Tibial nerve (tissue), 4 donors: Measurements from ENCODE around the gene GBF1.

Source experiments
- EP300 ChIP-seq, 2 donors: sonication (generic); formaldehyde crosslinking; IDR thresholded peaks; one replicate each; pipeline ENCODE4 v1.6.1; 2017; ENCODE audit warnings: antibody characterized with exemption in 2 of 2, mild to moderate bottlenecking in 1 of 2
- POLR2A ChIP-seq, 2 donors: fragments of 450-650 bp; IDR thresholded peaks; one replicate each; pipeline ENCODE4 v1.6.1; 2017; ENCODE audit warnings: antibody characterized with exemption in 2 of 2, mild to moderate bottlenecking in 2 of 2, moderate library complexity in 2 of 2
- TF ChIP-seq, protein P1 (sequence below), 5 experiments: fragments of 200-600 bp in 3 of 5; fragments of 450-650 bp in 2 of 5; sonication (generic) in 3 of 5; IDR thresholded peaks; one replicate each; pipeline ENCODE4 v1.5.1; 2016 to 2019; ENCODE audit warnings: antibody characterized with exemption in 5 of 5, mild to moderate bottlenecking in 3 of 5, moderate library complexity in 2 of 5

- TF ChIP-seq EP300 (IDR thresholded peaks at IDR 0.05) (peak in 1 of 2 donors; percentile 18), POLR2A (IDR thresholded peaks at IDR 0.05) (peak in 1 of 2 donors; percentile 14)
- TF ChIP-seq, protein P1, sequence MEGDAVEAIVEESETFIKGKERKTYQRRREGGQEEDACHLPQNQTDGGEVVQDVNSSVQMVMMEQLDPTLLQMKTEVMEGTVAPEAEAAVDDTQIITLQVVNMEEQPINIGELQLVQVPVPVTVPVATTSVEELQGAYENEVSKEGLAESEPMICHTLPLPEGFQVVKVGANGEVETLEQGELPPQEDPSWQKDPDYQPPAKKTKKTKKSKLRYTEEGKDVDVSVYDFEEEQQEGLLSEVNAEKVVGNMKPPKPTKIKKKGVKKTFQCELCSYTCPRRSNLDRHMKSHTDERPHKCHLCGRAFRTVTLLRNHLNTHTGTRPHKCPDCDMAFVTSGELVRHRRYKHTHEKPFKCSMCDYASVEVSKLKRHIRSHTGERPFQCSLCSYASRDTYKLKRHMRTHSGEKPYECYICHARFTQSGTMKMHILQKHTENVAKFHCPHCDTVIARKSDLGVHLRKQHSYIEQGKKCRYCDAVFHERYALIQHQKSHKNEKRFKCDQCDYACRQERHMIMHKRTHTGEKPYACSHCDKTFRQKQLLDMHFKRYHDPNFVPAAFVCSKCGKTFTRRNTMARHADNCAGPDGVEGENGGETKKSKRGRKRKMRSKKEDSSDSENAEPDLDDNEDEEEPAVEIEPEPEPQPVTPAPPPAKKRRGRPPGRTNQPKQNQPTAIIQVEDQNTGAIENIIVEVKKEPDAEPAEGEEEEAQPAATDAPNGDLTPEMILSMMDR (IDR thresholded peaks at IDR 0.05) = peak in 1 of 5 experiments; percentile 5
Measured at GRCh38 chr10:102225646-102226541, 19.4 kb upstream of the GBF1 start, which contains the start of gene ELOVL3.
